Astrocyte (in vitro differentiated cells and primary cell): ENCODE data around the gene RANBP17. TPM values are rescaled to one million over a fixed set of nuclear protein-coding genes. Genes with fewer than 3 reads are reported as not detected.

Experiments
- DNase-seq: peaks from one replicate; pipeline ENCODE4 v3.0.0-alpha.2; 2010; ENCODE audit warnings: low read depth
- FAIRE-seq: peaks from 2 replicates; lab custom pipeline; 2011; peaks lifted over from hg19 to GRCh38; lab: Jason Lieb, UNC
- H2AFZ ChIP-seq: 2 replicates; pipeline ENCODE4 v1.6.0; 2012; ENCODE audit warnings: low read depth, low read length, inconsistent platforms
- H3K27ac ChIP-seq: 2 replicates; pipeline ENCODE4 v1.5.1; 2011; ENCODE audit warnings: low read depth, low read length, inconsistent platforms
- H3K27me3 ChIP-seq: 2 replicates; pipeline ENCODE4 v1.6.0; 2011; ENCODE audit warnings: low read length, inconsistent platforms; ENCODE audit not compliant: insufficient read depth
- H3K36me3 ChIP-seq: 2 replicates; pipeline ENCODE4 v1.5.1; 2011; ENCODE audit warnings: low read length, inconsistent platforms; ENCODE audit not compliant: insufficient read depth
- H3K4me1 ChIP-seq: 2 replicates; pipeline ENCODE4 v1.5.1; 2011; ENCODE audit warnings: low read length, inconsistent platforms; ENCODE audit not compliant: insufficient read depth
- H3K4me2 ChIP-seq: 2 replicates; pipeline ENCODE4 v1.6.0; 2012; ENCODE audit warnings: low read length, inconsistent platforms
- H3K4me3 ChIP-seq: 2 replicates; pipeline ENCODE4 v1.5.1; 2011; ENCODE audit warnings: low read depth, mild to moderate bottlenecking, low read length, inconsistent platforms; ENCODE audit not compliant: insufficient read depth
- H3K79me2 ChIP-seq: 2 replicates; pipeline ENCODE4 v1.6.0; 2012; ENCODE audit warnings: mild to moderate bottlenecking, low read length, inconsistent platforms; ENCODE audit not compliant: insufficient read depth
- H3K9ac ChIP-seq: 2 replicates; pipeline ENCODE4 v1.6.0; 2012; ENCODE audit warnings: mild to moderate bottlenecking, low read length, inconsistent platforms
- H3K9me3 ChIP-seq: 2 replicates; pipeline ENCODE4 v1.5.1; 2012; ENCODE audit warnings: low read depth, mild to moderate bottlenecking, low read length, inconsistent platforms; ENCODE audit not compliant: insufficient read depth
- H4K20me1 ChIP-seq: 2 replicates; pipeline ENCODE4 v1.6.0; 2012; ENCODE audit warnings: low read length, inconsistent platforms; ENCODE audit not compliant: insufficient read depth
- H3K27ac Mint-ChIP-seq: one replicate; pipeline ENCODE4 v1.8.0; 2021; ENCODE audit warnings: mild to moderate bottlenecking, mixed read lengths; ENCODE audit not compliant: unreplicated experiment
- H3K27me3 Mint-ChIP-seq: one replicate; pipeline ENCODE4 v1.8.0; 2021; ENCODE audit warnings: low read depth, mixed read lengths; ENCODE audit not compliant: unreplicated experiment
- H3K36me3 Mint-ChIP-seq: one replicate; pipeline ENCODE4 v1.8.0; 2021; ENCODE audit warnings: low read depth, mixed read lengths; ENCODE audit not compliant: unreplicated experiment
- H3K4me1 Mint-ChIP-seq: one replicate; pipeline ENCODE4 v1.8.0; 2021; ENCODE audit warnings: low read depth, mixed read lengths; ENCODE audit not compliant: unreplicated experiment
- H3K4me3 Mint-ChIP-seq: one replicate; pipeline ENCODE4 v1.8.0; 2021; ENCODE audit warnings: mild to moderate bottlenecking, moderate library complexity, mixed read lengths; ENCODE audit not compliant: unreplicated experiment
- H3K9me3 Mint-ChIP-seq: one replicate; pipeline ENCODE4 v1.8.0; 2021; ENCODE audit warnings: mild to moderate bottlenecking, mixed read lengths; ENCODE audit not compliant: unreplicated experiment
- EZH2 ChIP-seq: IDR thresholded peaks from 2 replicates; pipeline ENCODE4 v1.6.1; 2012; ENCODE audit warnings: mild to moderate bottlenecking, low read length, inconsistent platforms; ENCODE audit not compliant: insufficient read depth
- total RNA-seq: library from RNA; stranded (reverse); gene quantifications from 2 replicates; pipeline ENCODE4 v1.2.1, GENCODE V29; 2021
- TF ChIP-seq, protein P1 (sequence below): IDR thresholded peaks from 2 replicates; pipeline ENCODE4 v1.5.1; 2011; ENCODE audit warnings: low read depth, mild to moderate bottlenecking, inconsistent platforms, low read length, moderate library complexity; ENCODE audit not compliant: insufficient read depth

Gene RANBP17
- total RNA-seq, 1 donor from 2014 or later, result 16.2 TPM

- H3K9me3 ChIP-seq, result no peaks in the 10 kb centered on the region
- no peak overlapping the region for H3K9ac ChIP-seq
- Mint-ChIP-seq H3K4me3 (no peak overlapping the region), H3K27me3 (no peaks in the 10 kb centered on the region), H3K9me3 (peaks cover 2% of the 10 kb centered on the region), H3K36me3 (no peaks in the 10 kb centered on the region), H3K27ac (no peak overlapping the region), H3K4me1 (peaks cover 5% of the 10 kb centered on the region)
- H3K4me1 ChIP-seq, result peaks cover under 1% of the 10 kb centered on the region
- H3K4me2 ChIP-seq, result no peak overlapping the region
- H4K20me1 ChIP-seq, result no peaks in the 10 kb centered on the region
- H3K79me2 ChIP-seq, result no peaks in the 10 kb centered on the region
- H3K27me3 ChIP-seq, result no peaks in the 10 kb centered on the region
- no peak for FAIRE-seq
- H3K4me3 ChIP-seq, result no peak overlapping the region
- H3K36me3 ChIP-seq, result no peaks in the 10 kb centered on the region
- H3K27ac ChIP-seq, result no peak overlapping the region
- H2AFZ ChIP-seq, result no peak overlapping the region
- no peak for TF ChIP-seq EZH2
- TF ChIP-seq, protein P1, sequence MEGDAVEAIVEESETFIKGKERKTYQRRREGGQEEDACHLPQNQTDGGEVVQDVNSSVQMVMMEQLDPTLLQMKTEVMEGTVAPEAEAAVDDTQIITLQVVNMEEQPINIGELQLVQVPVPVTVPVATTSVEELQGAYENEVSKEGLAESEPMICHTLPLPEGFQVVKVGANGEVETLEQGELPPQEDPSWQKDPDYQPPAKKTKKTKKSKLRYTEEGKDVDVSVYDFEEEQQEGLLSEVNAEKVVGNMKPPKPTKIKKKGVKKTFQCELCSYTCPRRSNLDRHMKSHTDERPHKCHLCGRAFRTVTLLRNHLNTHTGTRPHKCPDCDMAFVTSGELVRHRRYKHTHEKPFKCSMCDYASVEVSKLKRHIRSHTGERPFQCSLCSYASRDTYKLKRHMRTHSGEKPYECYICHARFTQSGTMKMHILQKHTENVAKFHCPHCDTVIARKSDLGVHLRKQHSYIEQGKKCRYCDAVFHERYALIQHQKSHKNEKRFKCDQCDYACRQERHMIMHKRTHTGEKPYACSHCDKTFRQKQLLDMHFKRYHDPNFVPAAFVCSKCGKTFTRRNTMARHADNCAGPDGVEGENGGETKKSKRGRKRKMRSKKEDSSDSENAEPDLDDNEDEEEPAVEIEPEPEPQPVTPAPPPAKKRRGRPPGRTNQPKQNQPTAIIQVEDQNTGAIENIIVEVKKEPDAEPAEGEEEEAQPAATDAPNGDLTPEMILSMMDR, result no peak
- DNase-seq, result no peak
Observed at GRCh38 chr5:171143171-171143570, 281.4 kb downstream of the RANBP17 start.

GRCh38 chr5:171143926-171144325 lies 282.1 kb downstream of the RANBP17 start:
- H3K4me1 ChIP-seq, result no peaks in the 10 kb centered on the region
- no peaks in the 10 kb centered on the region for H3K79me2 ChIP-seq
- DNase-seq, result no peak
- no peaks in the 10 kb centered on the region for H3K36me3 ChIP-seq
- H3K27me3 ChIP-seq, result no peaks in the 10 kb centered on the region
- TF ChIP-seq, protein P1, result no peak
- TF ChIP-seq EZH2, result no peak
- no peak overlapping the region for H3K4me3 ChIP-seq
- H3K9me3 Mint-ChIP-seq, result peaks cover 2% of the 10 kb centered on the region
- H3K4me2 ChIP-seq, result no peak overlapping the region
- H3K27ac ChIP-seq, result no peak overlapping the region
- H3K4me1 Mint-ChIP-seq, result no peaks in the 10 kb centered on the region
- H2AFZ ChIP-seq, result no peak overlapping the region
- H3K9ac ChIP-seq, result no peak overlapping the region
- no peaks in the 10 kb centered on the region for H3K9me3 ChIP-seq
- FAIRE-seq, result no peak
- H4K20me1 ChIP-seq, result no peaks in the 10 kb centered on the region
- H3K4me3 Mint-ChIP-seq, result no peak overlapping the region
- no peaks in the 10 kb centered on the region for H3K36me3 Mint-ChIP-seq
- H3K27me3 Mint-ChIP-seq, result no peaks in the 10 kb centered on the region
- no peak overlapping the region for H3K27ac Mint-ChIP-seq

DNA sequence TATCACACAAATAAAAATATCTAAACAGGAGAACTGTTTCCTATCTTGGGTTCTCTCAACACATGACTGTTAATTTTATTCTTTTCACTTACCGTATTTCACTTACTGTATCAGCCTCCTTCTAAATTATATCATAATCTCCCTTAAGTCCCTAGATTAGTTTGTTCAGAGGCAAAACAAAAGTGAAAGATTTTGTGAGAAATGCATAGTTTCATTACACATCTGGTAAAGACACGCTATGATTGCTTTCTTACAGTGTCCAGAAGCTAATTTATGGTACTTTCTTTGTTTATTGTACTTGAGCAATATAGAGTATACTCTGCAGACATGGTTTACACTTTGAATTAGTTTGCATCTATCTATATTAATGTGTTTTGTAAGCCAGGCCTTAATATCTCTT lies 287.5 kb downstream of the RANBP17 start:
- DNase-seq, result no peak
- Mint-ChIP-seq H3K4me3 (no peak overlapping the region), H3K27ac (no peak overlapping the region), H3K9me3 (no peaks in the 10 kb centered on the region), H3K36me3 (no peaks in the 10 kb centered on the region), H3K27me3 (no peaks in the 10 kb centered on the region), H3K4me1 (peaks cover 5% of the 10 kb centered on the region)
- Histone ChIP-seq H3K9ac (no peak overlapping the region), H3K4me3 (no peak overlapping the region), H3K27ac (no peak overlapping the region), H3K4me2 (no peak overlapping the region), H3K36me3 (no peaks in the 10 kb centered on the region), H2AFZ (no peak overlapping the region), H3K4me1 (no peaks in the 10 kb centered on the region), H3K79me2 (no peaks in the 10 kb centered on the region), H3K9me3 (no peaks in the 10 kb centered on the region), H4K20me1 (no peaks in the 10 kb centered on the region), H3K27me3 (no peaks in the 10 kb centered on the region)
- no peak for FAIRE-seq
- TF ChIP-seq, protein P1, result no peak
- TF ChIP-seq EZH2, result no peak
